ENCODE measurements around the gene TNFRSF8. TPM values are rescaled to one million over a fixed set of nuclear protein-coding genes. Genes with fewer than 3 reads are reported as not detected.

Gene TNFRSF8
- total RNA-seq, 1 experiment from 2014 or later, result 20.8 TPM

GRCh38 chr1:12127206-12127810, 64.2 kb downstream of the TNFRSF8 start:
- TF ChIP-seq RELA (CRISPR knock-in tag; IDR thresholded peaks at IDR 0.05; ENCODE audit: borderline replicate concordance) (no peak), ARID4B (CRISPR knock-in tag; IDR thresholded peaks at IDR 0.05; ENCODE audit: borderline replicate concordance) (no peak), NR2C2 (CRISPR knock-in tag; IDR thresholded peaks at IDR 0.05) (no peak), RORB (CRISPR knock-in tag; IDR thresholded peaks at IDR 0.05) (no peak), GABPB1 (CRISPR knock-in tag; IDR thresholded peaks at IDR 0.05) (no peak), PRRX2 (CRISPR knock-in tag; IDR thresholded peaks at IDR 0.05) (no peak), NFE2L1 (CRISPR knock-in tag; IDR thresholded peaks at IDR 0.05) (no peak), ZNF423 (CRISPR knock-in tag; IDR thresholded peaks at IDR 0.05) (no peak), MYBL2 (CRISPR knock-in tag; IDR thresholded peaks at IDR 0.05) (no peak), ERG (CRISPR knock-in tag; IDR thresholded peaks at IDR 0.05) (no peak), NFYB (CRISPR knock-in tag; conservative IDR thresholded peaks at IDR 0.05; ENCODE audit: low read depth) (no peak), EMX1 (CRISPR knock-in tag; IDR thresholded peaks at IDR 0.05) (no peak), FOXP1 (CRISPR knock-in tag; IDR thresholded peaks at IDR 0.05; ENCODE audit: borderline replicate concordance) (no peak)
- H3K36me3 Mint-ChIP-seq, result no peaks in the 10 kb centered on the region; the same call in 1 of the 2 replicates
- ChIA-PET POLR2A (no interaction called here), CTCF (interaction anchor here (0.7 to 4.7 kb wide), 3 partner anchors 70 to 150 kb away, joined by 4 to 62 read pairs (median 5); no protein-coding TSS in a partner anchor)
- no peaks in the 10 kb centered on the region for H3K27me3 Mint-ChIP-seq (ENCODE audit: low read depth)
- peaks cover 3% of the 10 kb centered on the region; the same call in 1 of the 2 replicates for H3K4me1 Mint-ChIP-seq
- ATAC-seq, result no peak
- H3K9me3 Mint-ChIP-seq, result no peaks in the 10 kb centered on the region
- H3K27ac Mint-ChIP-seq, result no peak overlapping the region; the same call in 1 of the 2 replicates
- H3K4me3 Mint-ChIP-seq, result no peak overlapping the region
- DNase-seq (ENCODE audit: low spot score), result no peak

- no peak for ATAC-seq
- TF ChIP-seq GTF2I (CRISPR knock-in tag; conservative IDR thresholded peaks at IDR 0.05), result no peak
- H3K4me1 Mint-ChIP-seq, result peaks cover 3% of the 10 kb centered on the region; the same call in 1 of the 2 replicates
- DNase-seq (ENCODE audit: low spot score), result no peak
- no peaks in the 10 kb centered on the region; the same call in 1 of the 2 replicates for H3K36me3 Mint-ChIP-seq
- ChIA-PET POLR2A (no interaction called here), CTCF (interaction anchor here (1.0 to 4.7 kb wide), 2 partner anchors 80 to 149 kb away, joined by 4 to 62 read pairs; no protein-coding TSS in a partner anchor)
- no peaks in the 10 kb centered on the region for H3K9me3 Mint-ChIP-seq
- no peak overlapping the region for H3K27ac Mint-ChIP-seq
- no peaks in the 10 kb centered on the region for H3K27me3 Mint-ChIP-seq (ENCODE audit: low read depth)
- no peak overlapping the region for H3K4me3 Mint-ChIP-seq
These were observed 65.0 kb downstream of the TNFRSF8 start for GRCh38 chr1:12128120-12128519.

GRCh38 chr1:12129624-12130023, 66.5 kb downstream of the TNFRSF8 start:
- TF ChIP-seq CREM (CRISPR knock-in tag; IDR thresholded peaks at IDR 0.05), result no peak
- TF ChIP-seq NR3C1 (CRISPR knock-in tag; conservative IDR thresholded peaks at IDR 0.05; ENCODE audit: low read depth), result no peak
- no peak for TF ChIP-seq ESRRA (CRISPR knock-in tag; IDR thresholded peaks at IDR 0.05; ENCODE audit: borderline replicate concordance)
- TF ChIP-seq GRHL2 (CRISPR knock-in tag; IDR thresholded peaks at IDR 0.05; ENCODE audit: insufficient replicate concordance, severe bottlenecking), result no peak
- Mint-ChIP-seq H3K36me3 (no peaks in the 10 kb centered on the region; the same call in 1 of the 2 replicates), H3K27me3 (ENCODE audit: low read depth) (no peaks in the 10 kb centered on the region), H3K4me1 (peaks cover 3% of the 10 kb centered on the region; the same call in 1 of the 2 replicates), H3K27ac (peak overlapping the region; percentile 1), H3K4me3 (no peak overlapping the region), H3K9me3 (no peaks in the 10 kb centered on the region)
- DNase-seq (ENCODE audit: low spot score), result no peak
- no peak for ATAC-seq
- ChIA-PET POLR2A (no interaction called here), CTCF (no interaction called here)
